Suppressor macrophage (primary cell): ENCODE measurements around the gene ZCCHC17.
"Not testable (repeated sequence)": the region's sequence is repeated elsewhere in the genome, so short reads cannot be mapped to it uniquely, and the experiment has no call there.

Experiments used
- DNase-seq, 4 experiments: peaks; one replicate each; pipeline ENCODE4 v3.0.0-alpha.2; 2020 to 2022
- total RNA-seq, 17 experiments: gene quantifications; one replicate each; lab custom pipeline; 2026; ENCODE audit warnings: mixed read lengths in 6 of 17, inconsistent platforms in 3 of 17; lab: John Stamatoyannopoulos, UW

ZCCHC17 gene
- total RNA-seq: 9.4 to 36.2 (median 24.2) reads per million in 17 experiments

GRCh38 chr1:31296486-31297276 is at the start of gene ZCCHC17, which contains the start of gene SNRNP40:
TSS of gene ZCCHC17 (plus strand) at chr1:31297032. CDS start at chr1:31310099, 13,067 bp downstream.
TSS of gene SNRNP40 (minus strand) at chr1:31296788. CDS start at chr1:31296751, 37 bp downstream.
- peak; percentile 97 to 100 (median 98) for DNase-seq

- no peak for DNase-seq
Measured at GRCh38 chr1:31248276-31248675, 48.6 kb upstream of the ZCCHC17 start.

GRCh38 chr1:31249854-31250253 is 47.0 kb upstream of the ZCCHC17 start:
- DNase-seq: no peak

- DNase-seq: no peak
Measured at GRCh38 chr1:31257213-31257612, 39.6 kb upstream of the ZCCHC17 start.

- no peak for DNase-seq
Measured at GRCh38 chr1:31258581-31258980, 38.3 kb upstream of the ZCCHC17 start.

GRCh38 chr1:31259746-31260145 is 37.1 kb upstream of the ZCCHC17 start:
- no peak for DNase-seq

GRCh38 chr1:31261916-31262315 is 34.9 kb upstream of the ZCCHC17 start:
- no peak for DNase-seq

- DNase-seq: not testable (repeated sequence)
Measured at GRCh38 chr1:31262393-31262792, 34.4 kb upstream of the ZCCHC17 start.

GRCh38 chr1:31263408-31263807 is 33.4 kb upstream of the ZCCHC17 start:
- no peak for DNase-seq

GRCh38 chr1:31264790-31265386 is 31.9 kb upstream of the ZCCHC17 start:
- no peak for DNase-seq

GRCh38 chr1:31266547-31266946 is 30.3 kb upstream of the ZCCHC17 start:
- DNase-seq: no peak

- no peak for DNase-seq
Measured at GRCh38 chr1:31272369-31272768, 24.5 kb upstream of the ZCCHC17 start.

GRCh38 chr1:31273619-31274018 is 23.2 kb upstream of the ZCCHC17 start:
- DNase-seq: no peak

GRCh38 chr1:31282426-31282825 is 14.4 kb upstream of the ZCCHC17 start:
- not testable (repeated sequence) for DNase-seq

GRCh38 chr1:31287791-31288190 is 9.0 kb upstream of the ZCCHC17 start:
- not testable (repeated sequence) for DNase-seq

GRCh38 chr1:31289021-31289420 is 7.8 kb upstream of the ZCCHC17 start:
- DNase-seq: no peak

- peak in 1 of 4 experiments; percentile 1 for DNase-seq
Measured at GRCh38 chr1:31295874-31296485, 852 bp upstream of the ZCCHC17 start.

- DNase-seq: peak; percentile 21 to 53 (median 38)
Measured at GRCh38 chr1:31297277-31298247, 730 bp downstream of the ZCCHC17 start.

GRCh38 chr1:31299365-31299764 is 2.5 kb downstream of the ZCCHC17 start:
- DNase-seq: no peak

- DNase-seq: no peak
Measured at GRCh38 chr1:31300193-31300592, 3.4 kb downstream of the ZCCHC17 start.

- peak; percentile 23 to 54 (median 46) for DNase-seq
Measured at GRCh38 chr1:31302709-31303441, 6.0 kb downstream of the ZCCHC17 start.
